B cell (primary cell): Measurements from ENCODE around the gene CDH13.

Experiments
- EZH2 ChIP-seq: IDR thresholded peaks from 2 replicates; pipeline ENCODE4 v1.6.1; 2012; ENCODE audit warnings: borderline replicate concordance, low read depth, mild to moderate bottlenecking, moderate library complexity, low read length; ENCODE audit not compliant: insufficient read depth, poor library complexity, severe bottlenecking
- TF ChIP-seq, protein P1 (sequence below): fragments of 200-600 bp; IDR thresholded peaks from one replicate; pipeline ENCODE4 v1.8.0; 2022; ENCODE audit warnings: antibody characterized with exemption, mild to moderate bottlenecking

DNA sequence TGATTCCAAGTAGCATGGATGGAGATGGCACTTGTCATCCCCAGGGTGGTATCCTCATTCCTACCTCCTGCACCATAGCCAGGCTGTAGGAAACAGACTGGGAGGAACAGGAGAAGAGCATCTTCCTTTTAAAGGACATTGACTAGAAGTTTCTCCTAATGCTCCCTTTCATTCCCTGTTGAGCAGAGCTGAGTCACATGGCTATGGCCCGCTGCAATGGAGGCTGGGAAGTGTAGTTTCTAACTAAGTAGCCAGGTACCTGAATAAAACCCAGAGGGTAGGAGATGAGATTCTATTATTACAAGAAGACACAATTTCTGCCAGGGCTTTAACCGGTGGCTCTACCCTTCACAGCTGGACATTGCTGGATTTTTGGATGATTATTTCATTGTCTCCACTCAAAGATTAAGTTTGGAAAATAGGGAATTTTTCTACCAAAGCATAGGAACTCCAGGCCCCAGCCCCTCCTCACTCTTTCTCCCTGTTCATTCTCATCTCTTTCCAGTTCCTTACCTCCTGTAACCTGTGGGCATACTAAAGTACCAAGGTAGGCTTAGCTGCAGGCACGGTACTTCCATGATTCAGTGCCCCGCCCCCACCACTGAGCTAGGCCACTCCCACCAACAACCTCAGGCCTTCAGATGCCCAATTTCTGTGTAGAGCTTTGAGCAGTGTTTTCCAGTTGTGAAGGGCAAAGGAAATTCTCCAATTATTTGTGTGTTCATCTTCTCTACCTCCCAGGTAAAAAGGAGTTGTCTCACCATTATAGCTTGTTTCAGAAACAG lies 378.3 kb downstream of the CDH13 start:
- TF ChIP-seq, protein P1, sequence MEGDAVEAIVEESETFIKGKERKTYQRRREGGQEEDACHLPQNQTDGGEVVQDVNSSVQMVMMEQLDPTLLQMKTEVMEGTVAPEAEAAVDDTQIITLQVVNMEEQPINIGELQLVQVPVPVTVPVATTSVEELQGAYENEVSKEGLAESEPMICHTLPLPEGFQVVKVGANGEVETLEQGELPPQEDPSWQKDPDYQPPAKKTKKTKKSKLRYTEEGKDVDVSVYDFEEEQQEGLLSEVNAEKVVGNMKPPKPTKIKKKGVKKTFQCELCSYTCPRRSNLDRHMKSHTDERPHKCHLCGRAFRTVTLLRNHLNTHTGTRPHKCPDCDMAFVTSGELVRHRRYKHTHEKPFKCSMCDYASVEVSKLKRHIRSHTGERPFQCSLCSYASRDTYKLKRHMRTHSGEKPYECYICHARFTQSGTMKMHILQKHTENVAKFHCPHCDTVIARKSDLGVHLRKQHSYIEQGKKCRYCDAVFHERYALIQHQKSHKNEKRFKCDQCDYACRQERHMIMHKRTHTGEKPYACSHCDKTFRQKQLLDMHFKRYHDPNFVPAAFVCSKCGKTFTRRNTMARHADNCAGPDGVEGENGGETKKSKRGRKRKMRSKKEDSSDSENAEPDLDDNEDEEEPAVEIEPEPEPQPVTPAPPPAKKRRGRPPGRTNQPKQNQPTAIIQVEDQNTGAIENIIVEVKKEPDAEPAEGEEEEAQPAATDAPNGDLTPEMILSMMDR = no peak
- TF ChIP-seq EZH2 = no peak
